GM12874 (cell line): ENCODE data around the gene FCHSD2.

Source experiments
- TF ChIP-seq, protein P1 (sequence below): IDR thresholded peaks from 2 replicates; pipeline ENCODE4 v1.5.1; 2011; ENCODE audit warnings: low read depth, mild to moderate bottlenecking, control low read depth, low read length, moderate library complexity; ENCODE audit not compliant: insufficient read depth

FCHSD2 gene

GRCh38 chr11:72869831-72870230 is 272.3 kb downstream of the FCHSD2 start:
- TF ChIP-seq, protein P1, sequence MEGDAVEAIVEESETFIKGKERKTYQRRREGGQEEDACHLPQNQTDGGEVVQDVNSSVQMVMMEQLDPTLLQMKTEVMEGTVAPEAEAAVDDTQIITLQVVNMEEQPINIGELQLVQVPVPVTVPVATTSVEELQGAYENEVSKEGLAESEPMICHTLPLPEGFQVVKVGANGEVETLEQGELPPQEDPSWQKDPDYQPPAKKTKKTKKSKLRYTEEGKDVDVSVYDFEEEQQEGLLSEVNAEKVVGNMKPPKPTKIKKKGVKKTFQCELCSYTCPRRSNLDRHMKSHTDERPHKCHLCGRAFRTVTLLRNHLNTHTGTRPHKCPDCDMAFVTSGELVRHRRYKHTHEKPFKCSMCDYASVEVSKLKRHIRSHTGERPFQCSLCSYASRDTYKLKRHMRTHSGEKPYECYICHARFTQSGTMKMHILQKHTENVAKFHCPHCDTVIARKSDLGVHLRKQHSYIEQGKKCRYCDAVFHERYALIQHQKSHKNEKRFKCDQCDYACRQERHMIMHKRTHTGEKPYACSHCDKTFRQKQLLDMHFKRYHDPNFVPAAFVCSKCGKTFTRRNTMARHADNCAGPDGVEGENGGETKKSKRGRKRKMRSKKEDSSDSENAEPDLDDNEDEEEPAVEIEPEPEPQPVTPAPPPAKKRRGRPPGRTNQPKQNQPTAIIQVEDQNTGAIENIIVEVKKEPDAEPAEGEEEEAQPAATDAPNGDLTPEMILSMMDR = no peak

DNA sequence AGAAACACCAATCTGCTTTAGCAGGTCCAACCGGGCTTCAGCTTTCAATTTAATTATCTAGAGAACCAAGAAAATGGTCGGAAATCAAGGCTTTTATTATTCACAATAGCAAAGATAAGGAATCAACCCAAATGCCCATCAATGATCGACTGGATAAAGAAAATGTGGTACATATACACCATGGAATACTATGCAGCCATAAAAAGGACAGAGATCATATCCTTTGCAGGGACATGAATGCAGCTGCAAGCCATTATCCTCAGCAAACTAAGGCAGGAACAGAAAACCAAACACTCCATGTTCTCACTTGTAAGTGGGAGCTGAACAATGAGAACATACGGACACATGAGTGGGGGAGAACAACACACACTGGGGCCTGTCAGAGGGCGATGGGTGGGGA is 274.1 kb downstream of the FCHSD2 start:
- TF ChIP-seq, protein P1 = no peak

- TF ChIP-seq, protein P1 = no peak
Observed at GRCh38 chr11:72864702-72865655, 277.1 kb downstream of the FCHSD2 start.

- TF ChIP-seq, protein P1 = no peak
Observed at GRCh38 chr11:72863916-72864315, 278.2 kb downstream of the FCHSD2 start.

DNA sequence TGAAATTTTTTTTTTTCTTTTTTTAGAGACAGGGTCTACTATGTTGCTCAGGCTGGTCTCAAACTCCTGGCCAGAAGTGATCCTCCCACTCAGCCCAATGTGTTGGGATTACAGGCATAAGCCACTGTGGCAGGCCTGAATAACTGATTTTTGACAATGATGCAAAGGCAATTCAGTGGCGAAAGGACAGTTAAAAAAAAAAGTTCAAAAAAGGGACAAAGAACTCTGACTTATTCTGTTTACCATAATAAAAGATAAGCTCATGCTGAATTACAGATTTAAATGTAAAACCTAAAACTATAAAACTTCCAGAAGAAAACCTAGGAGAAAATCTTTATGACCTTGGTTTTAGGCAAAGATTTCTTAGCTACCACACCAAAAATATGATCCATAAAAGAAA is 279.0 kb downstream of the FCHSD2 start:
- TF ChIP-seq, protein P1 = no peak

DNA sequence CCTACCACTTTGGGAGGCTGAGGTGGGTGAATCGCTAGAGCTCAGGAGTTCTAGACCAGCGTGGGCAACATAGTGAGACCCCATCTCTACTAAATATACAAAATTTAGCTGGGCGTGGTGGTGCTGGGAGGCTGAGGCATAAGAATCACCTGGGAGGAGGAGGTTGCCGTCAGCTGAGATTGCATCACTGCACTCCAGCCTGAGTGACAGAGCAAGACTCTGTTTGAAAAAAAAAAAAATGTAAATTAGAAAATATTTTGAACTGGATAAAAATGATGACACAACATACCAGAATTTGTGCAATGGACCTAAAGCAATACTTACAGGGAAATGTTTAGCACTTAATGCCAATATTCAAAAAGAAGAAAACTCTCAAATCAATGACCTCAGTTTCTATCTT is 281.5 kb downstream of the FCHSD2 start:
- TF ChIP-seq, protein P1 = no peak

DNA sequence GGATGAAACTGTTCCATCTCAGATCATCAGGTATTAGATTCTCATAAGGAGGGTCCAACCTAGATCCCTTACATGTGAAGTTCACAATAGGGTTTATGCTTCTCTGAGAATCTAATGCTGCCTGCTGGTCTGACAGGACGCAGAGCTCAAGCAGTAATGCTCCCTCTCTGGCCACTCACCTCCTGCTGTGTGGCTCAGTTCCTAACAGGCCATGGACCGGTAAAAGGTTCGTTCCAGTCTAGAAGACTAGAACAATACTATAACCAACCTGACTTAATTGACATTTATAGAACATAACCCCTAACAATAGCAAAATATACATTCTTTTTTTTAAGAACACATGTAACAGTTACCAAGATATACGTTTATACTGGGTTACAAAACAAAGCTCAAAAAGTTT is 282.1 kb downstream of the FCHSD2 start:
- TF ChIP-seq, protein P1 = no peak
